HepG2 (cell line): ENCODE measurements around the gene DOCK1. TPM values are rescaled to one million over a fixed set of nuclear protein-coding genes. Genes with fewer than 3 reads are reported as not detected.

ENCODE experiments used
- ATAC-seq: fragments of 200-7000 bp; cut with Tn5 transposase; 3 replicates; pipeline ENCODE4 v1.9.1; 2020; ENCODE audit warnings: mild to moderate bottlenecking, moderate library complexity
- BruUV-seq: library from RNA; stranded (reverse); fragments of 400-500 nt; replicated peaks from 2 replicates; lab custom pipeline; 2021; lab: Mats Ljungman, UMichigan
- CTCF ChIA-PET: fragments of 300-600 bp; formaldehyde crosslinking; extraction: SDS; loops from one replicate; lab custom pipeline; 2021; ENCODE audit warnings: low total read pairs, inconsistent platforms, low intra/inter-chr PET ratio; lab: Yijun Ruan, JAX
- POLR2A ChIA-PET: fragments of 350-600 bp; sonication (Branson Sonifier 250); formaldehyde crosslinking; loops from one replicate; lab custom pipeline; 2020; ENCODE audit warnings: antibody characterized with exemption, inconsistent platforms; lab: Yijun Ruan, JAX
- DNase-seq: peaks from one replicate; pipeline ENCODE4 v3.0.0-alpha.2; 2015; ENCODE audit warnings: low spot score
- FAIRE-seq: peaks from 3 replicates; lab custom pipeline; 2011; peaks lifted over from hg19 to GRCh38; lab: Jason Lieb, UNC
- H2AFZ ChIP-seq: one replicate; pipeline ENCODE4 v1.6.1; 2011; ENCODE audit warnings: low read length, inconsistent platforms
- H3K27ac ChIP-seq: fragments of 300-600 bp; 3 replicates; pipeline ENCODE4 v1.8.0; 2011; ENCODE audit warnings: mixed run types, mild to moderate bottlenecking, mixed read lengths, low read length, inconsistent platforms; ENCODE audit not compliant: insufficient read depth; ENCODE audit errors: extremely low read length
- H3K27me3 ChIP-seq, 2 experiments: fragments of 200-600 bp in 1 of 2; 2 replicates in 1 of 2; 3 replicates in 1 of 2; pipeline versions ENCODE4 v1.6.0 to v1.8.0; 2011; ENCODE audit warnings: low read length in 2 of 2, mild to moderate bottlenecking in 2 of 2, moderate library complexity in 2 of 2, inconsistent platforms in 1 of 2; ENCODE audit not compliant: insufficient read depth in 2 of 2, control insufficient read depth in 1 of 2
- H3K36me3 ChIP-seq, 2 experiments: fragments of 200-600 bp in 1 of 2; replicated peaks in 1 of 2; 2 replicates in 1 of 2; 3 replicates in 1 of 2; pipeline versions ENCODE4 v1.5.1 to v1.8.0; 2011; ENCODE audit warnings: low read length in 2 of 2, inconsistent platforms in 1 of 2; ENCODE audit not compliant: insufficient read depth in 2 of 2, control insufficient read depth in 1 of 2
- H3K4me1 ChIP-seq: 2 replicates; pipeline ENCODE4 v1.5.1; 2012; ENCODE audit warnings: low read length, inconsistent platforms; ENCODE audit not compliant: insufficient read depth
- H3K4me2 ChIP-seq: 2 replicates; pipeline ENCODE4 v1.6.0; 2011; ENCODE audit warnings: low read depth, low read length, inconsistent platforms
- H3K4me3 ChIP-seq, 3 experiments: fragments of 200-600 bp in 1 of 3; sonication (generic), shearing (Covaris generic) in 1 of 3; replicated peaks in 1 of 3; 2 replicates each; pipeline ENCODE4 v1.5.1; 2011 to 2016; ENCODE audit warnings: low read length in 3 of 3, inconsistent platforms in 2 of 3, low read depth in 2 of 3, mild to moderate bottlenecking in 2 of 3, control low read depth in 1 of 3, mixed read lengths in 1 of 3; ENCODE audit not compliant: insufficient read depth in 1 of 3
- H3K79me2 ChIP-seq: one replicate; pipeline ENCODE4 v1.6.1; 2011; ENCODE audit warnings: low read length, inconsistent platforms; ENCODE audit not compliant: insufficient read depth
- H3K9ac ChIP-seq: 2 replicates; pipeline ENCODE4 v1.6.0; 2011; ENCODE audit warnings: mild to moderate bottlenecking, low read depth, low read length, inconsistent platforms; ENCODE audit not compliant: insufficient read depth
- H3K9me3 ChIP-seq: 2 replicates; pipeline ENCODE4 v1.5.1; 2012; ENCODE audit warnings: mild to moderate bottlenecking, low read length
- H4K20me1 ChIP-seq: 2 replicates; pipeline ENCODE4 v1.6.0; 2011; ENCODE audit warnings: inconsistent platforms, mild to moderate bottlenecking, low read length, moderate library complexity; ENCODE audit not compliant: insufficient read depth
- GPN1 ChIP-seq: sonication (generic); formaldehyde crosslinking; IDR thresholded peaks from 2 replicates; pipeline ENCODE4 v1.5.1; 2020; ENCODE audit warnings: missing genetic modification reagents, borderline replicate concordance
- KLF15 ChIP-seq: sonication (generic); formaldehyde crosslinking; IDR thresholded peaks from 2 replicates; pipeline ENCODE4 v1.8.1; 2023; ENCODE audit warnings: borderline replicate concordance, mild to moderate bottlenecking, inconsistent platforms, missing genetic modification reagents, mixed read lengths
- SNAI1 ChIP-seq: sonication (generic); formaldehyde crosslinking; IDR thresholded peaks from 2 replicates; pipeline ENCODE4 v1.5.0; 2020; ENCODE audit warnings: mild to moderate bottlenecking, missing genetic modification reagents, borderline replicate concordance
- TGIF2 ChIP-seq: IDR thresholded peaks from 2 replicates; pipeline ENCODE4 v1.6.1; 2016; ENCODE audit warnings: control low read depth, missing compliant biosample characterization
- ZC3H13 ChIP-seq: sonication (generic); formaldehyde crosslinking; IDR thresholded peaks from 2 replicates; pipeline ENCODE4 v1.8.1; 2023; ENCODE audit warnings: mild to moderate bottlenecking, missing genetic modification reagents, moderate library complexity
- ZNF225 ChIP-seq: sonication (generic); formaldehyde crosslinking; IDR thresholded peaks from 2 replicates; pipeline ENCODE4 v1.4.0; 2020; ENCODE audit warnings: mild to moderate bottlenecking, missing genetic modification reagents
- ZNF24 ChIP-seq: fragments of 450-650 bp; IDR thresholded peaks from 2 replicates; pipeline ENCODE4 v1.6.1; 2017; ENCODE audit warnings: antibody characterized with exemption, mild to moderate bottlenecking
- ZNF510 ChIP-seq: sonication (generic); formaldehyde crosslinking; IDR thresholded peaks from 2 replicates; pipeline ENCODE4 v1.4.0; 2020; ENCODE audit warnings: low read depth, mild to moderate bottlenecking, missing genetic modification reagents
- ZNF577 ChIP-seq: sonication (generic); formaldehyde crosslinking; IDR thresholded peaks from 2 replicates; pipeline ENCODE4 v1.4.0; 2020; ENCODE audit warnings: mild to moderate bottlenecking, low read depth, missing genetic modification reagents, borderline replicate concordance
- WGBS: methylation state at CpG from one replicate; pipeline ENCODE4 v1.1.6; 2017; ENCODE audit warnings: low lambda C conversion rate; 5-methylcytosine and 5-hydroxymethylcytosine counted together
- in situ Hi-C: cut with HindIII; loops from 2 replicates; pipeline ENCODE4 v1.10.0; 2017; ENCODE audit warnings: low pct_unique_long_range_greater_than_20kb; ENCODE audit not compliant: extremely low pct_ligation_motif_present
- intact Hi-C: fragments of 100-400 bp; cut with micrococcal nuclease; formaldehyde crosslinking; loops from one replicate; pipeline ENCODE4 v1.10.0; 2022; ENCODE audit not compliant: unreplicated experiment
- polyA plus RNA-seq, 8 experiments: library from polyadenylated mRNA; depleted of rRNA in 3 of 8; stranded (reverse) in 7 of 8; unstranded in 1 of 8; fragments of >200 nt; fragmentation: Illumina TruSeq in 4 of 8; extraction: Trizol in 4 of 8; gene quantifications; 2 replicates each; pipeline versions ENCODE4 v1.2.1 to v1.2.3, GENCODE V29; 2011 to 2016; ENCODE audit warnings: low read depth in 4 of 8, missing spikeins in 1 of 8, mixed read lengths in 1 of 8; ENCODE audit not compliant: insufficient read depth in 1 of 8
- total RNA-seq, 5 experiments: library from RNA; depleted of rRNA; stranded (reverse); fragments of >200 nt; fragmentation: Illumina TruSeq; extraction: Trizol; gene quantifications; 2 replicates each; pipeline ENCODE4 v1.2.3, GENCODE V29; 2016; ENCODE audit warnings: low read depth in 1 of 5
- TF ChIP-seq, protein P1 (sequence below): sonication (generic); formaldehyde crosslinking; IDR thresholded peaks from 2 replicates; pipeline ENCODE4 v1.5.1; 2020; ENCODE audit warnings: missing genetic modification reagents, mild to moderate bottlenecking, borderline replicate concordance
- TF ChIP-seq, protein P2 (sequence below): sonication (generic); formaldehyde crosslinking; IDR thresholded peaks from 2 replicates; pipeline ENCODE4 v1.8.0; 2022; ENCODE audit warnings: missing genetic modification reagents, low read depth, mild to moderate bottlenecking, borderline replicate concordance
- TF ChIP-seq, protein P3 (sequence below): sonication (generic); formaldehyde crosslinking; conservative IDR thresholded peaks from 2 replicates; pipeline ENCODE4 v1.8.1; 2023; ENCODE audit warnings: missing genetic modification reagents

DOCK1 gene
- total and polyA plus RNA-seq, 2 of the 13 experiments (the other 11 are each of a cell fraction or from before 2014, with no cell fraction given), result 8.3 to 25.5 TPM

DNA sequence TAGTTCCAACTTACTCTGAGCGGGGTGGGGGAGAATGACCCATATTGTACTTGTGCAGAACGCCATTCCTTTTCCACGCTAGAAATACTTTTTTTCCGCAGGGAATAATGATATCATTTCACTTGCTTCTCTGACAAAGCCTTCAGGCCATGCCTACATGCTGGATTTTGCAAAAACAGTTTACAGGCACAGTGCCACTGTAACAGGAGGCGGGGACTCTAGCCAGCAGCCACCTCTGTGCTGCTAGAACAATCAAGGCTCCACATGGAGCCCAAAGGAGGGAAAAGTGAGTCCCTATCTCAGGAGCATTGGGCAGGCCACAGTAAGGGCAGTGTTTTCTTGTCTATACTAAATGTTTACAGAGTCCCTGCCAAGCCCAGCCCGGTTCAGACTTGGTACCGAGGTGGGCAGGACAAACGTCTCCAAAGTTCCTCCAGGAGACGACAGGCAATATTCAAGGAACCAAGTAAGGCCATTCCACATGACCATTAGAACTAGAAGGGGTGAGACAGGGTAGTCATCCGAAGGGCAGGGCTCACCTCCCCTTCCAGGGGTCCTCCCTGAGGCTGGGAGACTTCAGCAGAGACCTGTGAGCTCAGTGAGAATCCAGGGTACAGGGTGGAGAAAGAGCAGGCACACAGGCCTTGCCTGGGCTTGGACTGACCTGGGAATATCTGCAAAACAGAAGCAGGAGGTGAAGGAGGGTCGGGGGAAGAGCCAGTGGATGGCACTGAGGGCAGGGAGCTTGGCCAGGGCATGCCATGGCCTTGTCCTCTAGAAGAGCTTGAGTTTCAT is 553.0 kb downstream of the DOCK1 start (continued):
- TF ChIP-seq, protein P1, sequence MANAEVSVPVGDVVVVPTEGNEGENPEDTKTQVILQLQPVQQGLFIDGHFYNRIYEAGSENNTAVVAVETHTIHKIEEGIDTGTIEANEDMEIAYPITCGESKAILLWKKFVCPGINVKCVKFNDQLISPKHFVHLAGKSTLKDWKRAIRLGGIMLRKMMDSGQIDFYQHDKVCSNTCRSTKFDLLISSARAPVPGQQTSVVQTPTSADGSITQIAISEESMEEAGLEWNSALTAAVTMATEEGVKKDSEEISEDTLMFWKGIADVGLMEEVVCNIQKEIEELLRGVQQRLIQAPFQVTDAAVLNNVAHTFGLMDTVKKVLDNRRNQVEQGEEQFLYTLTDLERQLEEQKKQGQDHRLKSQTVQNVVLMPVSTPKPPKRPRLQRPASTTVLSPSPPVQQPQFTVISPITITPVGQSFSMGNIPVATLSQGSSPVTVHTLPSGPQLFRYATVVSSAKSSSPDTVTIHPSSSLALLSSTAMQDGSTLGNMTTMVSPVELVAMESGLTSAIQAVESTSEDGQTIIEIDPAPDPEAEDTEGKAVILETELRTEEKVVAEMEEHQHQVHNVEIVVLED, result no peak
- no peak for TF ChIP-seq ZNF24

DNA sequence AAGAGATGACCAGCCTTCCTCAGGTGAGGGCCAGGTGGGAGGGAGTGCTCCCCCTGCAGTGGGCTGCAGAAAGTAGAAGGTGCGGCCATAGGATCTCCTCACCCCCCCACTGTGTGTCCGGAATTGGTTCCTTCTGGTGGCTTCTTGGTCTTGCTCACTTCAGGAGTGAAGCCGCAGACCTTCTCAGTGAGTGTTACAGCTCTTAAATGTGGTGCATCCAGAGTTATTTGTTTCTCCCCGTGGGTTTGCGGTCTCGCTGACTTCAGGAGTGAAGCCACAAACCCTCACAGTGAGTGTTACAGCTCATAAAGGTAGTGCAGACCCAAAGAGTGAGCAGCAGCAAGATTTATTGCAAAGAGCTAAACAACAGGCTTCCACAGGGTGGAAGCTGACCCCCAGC is 553.6 kb downstream of the DOCK1 start:
- no peak for FAIRE-seq
- no peaks in the 10 kb centered on the region for H3K4me1 ChIP-seq
- TF ChIP-seq ZNF510 (CRISPR knock-in tag) (no peak), KLF15 (CRISPR knock-in tag) (no peak), TGIF2 (CRISPR knock-in tag) (no peak), ZNF225 (no peak), ZNF577 (CRISPR knock-in tag) (no peak), SNAI1 (CRISPR knock-in tag) (no peak), ZC3H13 (CRISPR knock-in tag) (no peak), GPN1 (CRISPR knock-in tag) (no peak)
- TF ChIP-seq, protein P2, sequence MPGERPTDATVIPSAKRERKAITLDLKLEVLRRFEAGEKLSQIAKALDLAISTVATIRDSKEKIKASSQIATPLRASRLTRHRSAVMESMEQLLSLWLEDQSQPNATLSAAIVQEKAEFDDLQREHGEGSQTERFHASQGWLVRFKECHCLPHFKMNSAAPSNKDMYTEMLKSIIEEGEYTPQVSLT (CRISPR knock-in tag), result no peak
- TF ChIP-seq, protein P3, sequence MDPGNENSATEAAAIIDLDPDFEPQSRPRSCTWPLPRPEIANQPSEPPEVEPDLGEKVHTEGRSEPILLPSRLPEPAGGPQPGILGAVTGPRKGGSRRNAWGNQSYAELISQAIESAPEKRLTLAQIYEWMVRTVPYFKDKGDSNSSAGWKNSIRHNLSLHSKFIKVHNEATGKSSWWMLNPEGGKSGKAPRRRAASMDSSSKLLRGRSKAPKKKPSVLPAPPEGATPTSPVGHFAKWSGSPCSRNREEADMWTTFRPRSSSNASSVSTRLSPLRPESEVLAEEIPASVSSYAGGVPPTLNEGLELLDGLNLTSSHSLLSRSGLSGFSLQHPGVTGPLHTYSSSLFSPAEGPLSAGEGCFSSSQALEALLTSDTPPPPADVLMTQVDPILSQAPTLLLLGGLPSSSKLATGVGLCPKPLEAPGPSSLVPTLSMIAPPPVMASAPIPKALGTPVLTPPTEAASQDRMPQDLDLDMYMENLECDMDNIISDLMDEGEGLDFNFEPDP (CRISPR knock-in tag), result no peak
- TF ChIP-seq, all 625 proteins: peak for 0
- H3K79me2 ChIP-seq, result no peaks in the 10 kb centered on the region
- H3K36me3 ChIP-seq, result no peaks in the 10 kb centered on the region
- H2AFZ ChIP-seq, result no peak overlapping the region
- no peak overlapping the region for H3K27ac ChIP-seq
- no peak overlapping the region for H3K4me3 ChIP-seq
- ChIA-PET CTCF (no interaction called here), POLR2A (no interaction called here)
- H3K27me3 ChIP-seq, result no peaks in the 10 kb centered on the region; a peak in 1 of 5 replicates
- DNase-seq, result no peak
- no peak overlapping the region for H3K4me2 ChIP-seq
- H4K20me1 ChIP-seq, result no peaks in the 10 kb centered on the region
- no peak overlapping the region for H3K9ac ChIP-seq
- no TSS peak for BruUV-seq
- 60% methylated on average over 1 of the region's 6 CpGs for WGBS
- intact Hi-C loops, result no loop called here
- peak; percentile 46 for ATAC-seq
- in situ Hi-C loops, result no loop called here
- no peaks in the 10 kb centered on the region for H3K9me3 ChIP-seq
